Tibial nerve (tissue), 4 donors: ENCODE data around the gene GDE1.

Experiments
- CTCF ChIP-seq, 5 experiments: fragments of 200-600 bp in 3 of 5; fragments of 450-650 bp in 2 of 5; sonication (generic) in 3 of 5; IDR thresholded peaks; one replicate each; pipeline ENCODE4 v1.5.1; 2016 to 2019; ENCODE audit warnings: antibody characterized with exemption in 5 of 5, mild to moderate bottlenecking in 3 of 5, moderate library complexity in 2 of 5
- EP300 ChIP-seq, 2 donors: sonication (generic); formaldehyde crosslinking; IDR thresholded peaks; one replicate each; pipeline ENCODE4 v1.6.1; 2017; ENCODE audit warnings: antibody characterized with exemption in 2 of 2, mild to moderate bottlenecking in 1 of 2
- POLR2A ChIP-seq, 2 donors: fragments of 450-650 bp; IDR thresholded peaks; one replicate each; pipeline ENCODE4 v1.6.1; 2017; ENCODE audit warnings: antibody characterized with exemption in 2 of 2, mild to moderate bottlenecking in 2 of 2, moderate library complexity in 2 of 2

- TF ChIP-seq CTCF (IDR thresholded peaks at IDR 0.05) = no peak
- no peak for TF ChIP-seq POLR2A (IDR thresholded peaks at IDR 0.05)
- TF ChIP-seq EP300 (IDR thresholded peaks at IDR 0.05) = no peak
Observed at GRCh38 chr16:19490619-19491018, 31.3 kb downstream of the GDE1 start.
